GM18499 (cell line): Measurements from ENCODE around the gene PRDM2.
"Not testable (repeated sequence)": the region's sequence is repeated elsewhere in the genome, so short reads cannot be mapped to it uniquely, and the experiment has no call there.

Source experiments
- ATAC-seq: cut with Tn5 transposase; IDR thresholded peaks from one replicate; pipeline ENCODE4 v1.9.1; 2021; ENCODE audit warnings: moderate number of reproducible peaks; ENCODE audit not compliant: insufficient read depth, unreplicated experiment

Gene PRDM2, protein sequence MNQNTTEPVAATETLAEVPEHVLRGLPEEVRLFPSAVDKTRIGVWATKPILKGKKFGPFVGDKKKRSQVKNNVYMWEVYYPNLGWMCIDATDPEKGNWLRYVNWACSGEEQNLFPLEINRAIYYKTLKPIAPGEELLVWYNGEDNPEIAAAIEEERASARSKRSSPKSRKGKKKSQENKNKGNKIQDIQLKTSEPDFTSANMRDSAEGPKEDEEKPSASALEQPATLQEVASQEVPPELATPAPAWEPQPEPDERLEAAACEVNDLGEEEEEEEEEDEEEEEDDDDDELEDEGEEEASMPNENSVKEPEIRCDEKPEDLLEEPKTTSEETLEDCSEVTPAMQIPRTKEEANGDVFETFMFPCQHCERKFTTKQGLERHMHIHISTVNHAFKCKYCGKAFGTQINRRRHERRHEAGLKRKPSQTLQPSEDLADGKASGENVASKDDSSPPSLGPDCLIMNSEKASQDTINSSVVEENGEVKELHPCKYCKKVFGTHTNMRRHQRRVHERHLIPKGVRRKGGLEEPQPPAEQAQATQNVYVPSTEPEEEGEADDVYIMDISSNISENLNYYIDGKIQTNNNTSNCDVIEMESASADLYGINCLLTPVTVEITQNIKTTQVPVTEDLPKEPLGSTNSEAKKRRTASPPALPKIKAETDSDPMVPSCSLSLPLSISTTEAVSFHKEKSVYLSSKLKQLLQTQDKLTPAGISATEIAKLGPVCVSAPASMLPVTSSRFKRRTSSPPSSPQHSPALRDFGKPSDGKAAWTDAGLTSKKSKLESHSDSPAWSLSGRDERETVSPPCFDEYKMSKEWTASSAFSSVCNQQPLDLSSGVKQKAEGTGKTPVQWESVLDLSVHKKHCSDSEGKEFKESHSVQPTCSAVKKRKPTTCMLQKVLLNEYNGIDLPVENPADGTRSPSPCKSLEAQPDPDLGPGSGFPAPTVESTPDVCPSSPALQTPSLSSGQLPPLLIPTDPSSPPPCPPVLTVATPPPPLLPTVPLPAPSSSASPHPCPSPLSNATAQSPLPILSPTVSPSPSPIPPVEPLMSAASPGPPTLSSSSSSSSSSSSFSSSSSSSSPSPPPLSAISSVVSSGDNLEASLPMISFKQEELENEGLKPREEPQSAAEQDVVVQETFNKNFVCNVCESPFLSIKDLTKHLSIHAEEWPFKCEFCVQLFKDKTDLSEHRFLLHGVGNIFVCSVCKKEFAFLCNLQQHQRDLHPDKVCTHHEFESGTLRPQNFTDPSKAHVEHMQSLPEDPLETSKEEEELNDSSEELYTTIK (N-terminal part only)

DNA sequence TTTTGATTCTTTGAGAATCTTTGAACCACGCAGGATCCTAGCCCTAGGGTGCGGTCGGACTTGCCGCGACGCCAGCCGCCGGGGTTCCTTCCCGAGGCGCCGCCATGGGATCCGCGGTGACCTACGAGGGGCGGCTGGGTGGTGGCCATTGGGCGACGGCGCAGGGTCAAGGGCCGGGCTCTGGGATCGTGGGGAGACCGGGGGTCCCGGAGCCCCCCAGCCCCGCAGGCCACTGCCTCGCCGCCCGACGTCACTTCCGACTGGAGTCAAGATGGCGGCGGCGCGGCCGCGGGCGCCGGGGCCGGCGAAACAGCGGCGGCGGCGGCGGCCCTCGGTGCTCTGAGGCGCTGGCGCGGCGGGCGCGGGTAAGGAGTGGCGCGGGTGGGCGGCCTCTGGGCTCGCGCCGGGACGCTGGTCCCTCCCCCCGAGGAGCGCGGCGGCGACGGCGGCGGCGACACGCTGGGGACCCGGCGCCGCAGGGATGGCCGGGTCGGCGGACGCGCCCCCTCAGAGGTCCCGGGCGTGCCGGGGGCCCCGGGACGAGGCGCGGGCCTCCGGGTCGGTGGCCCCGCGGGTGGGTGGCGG lies at the start of gene PRDM2:
PRDM2 (plus strand) TSS at position 253 of the 585 bp plus-strand sequence. CDS start 15,418 bp downstream, outside the sequence.
- no peak for ATAC-seq

DNA sequence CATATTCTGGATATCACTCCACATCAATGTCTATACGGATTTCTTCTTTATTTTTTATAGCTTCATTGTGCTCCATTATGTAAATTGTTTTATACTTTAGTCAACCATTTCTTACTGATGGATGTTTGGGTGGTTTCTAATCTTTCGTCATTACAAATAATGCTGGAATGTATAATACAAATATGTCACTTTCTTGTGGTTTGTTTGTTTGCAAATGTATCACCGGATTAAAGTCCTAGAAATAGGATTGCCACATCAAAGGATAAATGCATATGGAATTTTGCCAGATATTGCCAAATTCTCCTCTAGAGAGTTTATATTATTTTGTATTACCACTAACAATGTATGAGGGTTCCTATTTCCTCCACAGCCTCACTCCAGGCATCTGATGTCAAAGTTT lies 48.7 kb upstream of the PRDM2 start:
- no peak for ATAC-seq

DNA sequence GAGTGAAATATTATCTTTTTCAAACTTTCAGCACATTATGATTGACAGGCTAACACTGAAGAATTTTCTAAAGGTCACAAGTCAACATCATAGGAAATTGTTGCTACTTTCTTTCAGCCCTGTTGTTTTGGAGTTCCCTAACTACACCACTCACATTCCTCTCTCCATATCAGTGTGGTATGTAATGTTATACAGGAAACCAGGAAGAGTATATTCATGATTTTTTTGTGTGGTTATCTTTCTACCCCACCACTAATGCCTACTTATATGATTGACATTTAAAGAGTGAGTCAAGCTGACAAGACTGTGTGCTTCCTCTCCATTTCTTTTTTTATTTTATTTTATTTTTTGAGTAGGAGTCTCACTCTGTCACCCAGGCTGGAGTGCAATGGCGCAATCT lies 47.8 kb upstream of the PRDM2 start:
- no peak for ATAC-seq

DNA sequence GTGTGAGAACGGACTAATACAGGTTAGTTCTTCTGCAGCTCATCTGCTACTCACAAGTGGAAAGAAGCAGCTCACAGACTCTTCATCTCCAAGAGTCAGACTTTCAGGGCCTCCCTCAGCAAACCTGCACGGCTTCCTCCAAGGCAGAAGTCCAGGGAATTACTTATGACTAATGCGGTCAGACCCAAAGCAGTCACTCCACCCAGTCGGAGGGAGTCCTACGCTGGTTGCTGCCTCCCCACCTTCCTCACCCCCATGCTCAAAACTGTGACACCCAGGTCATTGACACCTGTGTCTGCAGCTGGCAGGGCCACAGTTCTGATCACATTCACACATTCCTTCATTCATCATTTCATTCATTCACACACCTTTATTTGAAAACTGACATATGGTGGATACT lies 38.4 kb upstream of the PRDM2 start:
- ATAC-seq, result no peak

DNA sequence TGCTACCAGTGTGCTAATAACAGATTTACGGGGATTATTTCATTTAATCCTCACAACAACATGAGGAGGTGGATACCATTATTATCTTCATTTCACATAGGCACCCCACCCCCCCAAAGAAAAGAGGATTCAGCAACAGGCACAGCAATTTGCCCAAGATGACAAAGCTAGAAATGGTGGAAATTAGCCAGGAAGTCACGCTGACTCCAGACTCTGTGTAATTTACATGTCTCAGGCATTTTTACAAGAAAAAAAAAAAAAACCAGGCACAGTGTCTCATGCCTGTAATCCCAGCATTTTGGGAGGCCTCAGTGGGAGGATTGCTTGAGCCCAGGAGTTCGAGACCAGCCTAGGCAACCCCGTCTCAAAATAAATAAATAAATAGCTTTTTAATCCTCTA lies 37.5 kb upstream of the PRDM2 start:
- no peak for ATAC-seq

DNA sequence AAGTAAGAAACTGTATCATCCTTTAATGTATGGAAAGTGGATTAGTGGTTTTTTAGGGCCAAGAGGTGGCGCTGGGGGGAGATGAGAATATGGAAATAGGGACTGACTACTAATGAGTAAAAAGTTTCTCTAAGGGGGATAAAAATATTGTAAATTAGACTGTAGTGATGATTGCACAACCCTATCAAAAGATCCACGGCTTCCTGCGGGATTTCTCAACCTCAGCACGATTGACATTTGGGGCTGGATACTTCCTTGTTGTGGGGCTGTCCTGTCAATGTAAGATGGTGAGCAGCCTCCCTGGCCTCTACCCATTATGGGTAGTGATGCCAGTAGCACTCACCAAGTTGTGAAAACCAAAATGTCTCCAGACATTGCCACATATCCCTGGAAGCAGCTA lies 36.0 kb upstream of the PRDM2 start:
- no peak for ATAC-seq

DNA sequence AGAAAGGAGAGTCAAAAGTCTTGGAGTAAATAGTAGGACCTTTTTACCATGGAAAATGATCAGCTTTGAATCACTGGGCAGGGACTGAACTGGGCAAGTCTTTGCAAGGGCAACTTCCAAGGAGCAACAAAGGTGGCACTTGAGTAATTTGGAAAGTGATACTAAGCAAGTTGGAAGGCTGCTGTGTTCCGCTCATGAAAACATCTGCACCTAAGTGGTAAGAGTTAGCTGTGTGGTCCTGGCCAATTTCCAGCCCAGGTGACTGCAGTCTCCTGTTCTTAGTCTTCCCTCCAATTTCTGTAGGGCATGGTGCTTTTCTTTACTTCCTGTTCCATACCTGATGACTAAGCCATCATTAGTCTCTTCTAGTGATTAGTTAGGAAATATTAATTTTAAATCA lies 35.5 kb upstream of the PRDM2 start:
- ATAC-seq, result no peak

DNA sequence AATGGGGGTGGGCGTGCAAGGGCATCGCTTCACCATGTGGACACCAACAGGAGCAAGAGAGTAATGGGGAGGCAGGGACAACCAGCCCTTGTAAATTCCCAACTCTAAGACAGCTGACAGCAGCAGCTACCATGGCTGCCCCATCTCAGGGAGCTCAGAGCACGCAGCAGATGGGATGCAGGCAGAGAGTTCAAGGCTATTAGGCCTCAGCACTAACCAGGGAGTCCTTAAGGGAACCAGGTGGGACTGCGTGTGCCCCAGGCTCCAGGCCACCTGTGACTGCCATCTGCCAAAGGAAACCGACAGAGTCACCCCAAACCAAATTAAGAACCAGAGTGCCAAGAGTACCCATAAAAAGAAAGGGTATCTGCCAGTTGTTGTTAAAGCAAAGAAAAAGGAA lies 33.7 kb upstream of the PRDM2 start:
- no peak for ATAC-seq

DNA sequence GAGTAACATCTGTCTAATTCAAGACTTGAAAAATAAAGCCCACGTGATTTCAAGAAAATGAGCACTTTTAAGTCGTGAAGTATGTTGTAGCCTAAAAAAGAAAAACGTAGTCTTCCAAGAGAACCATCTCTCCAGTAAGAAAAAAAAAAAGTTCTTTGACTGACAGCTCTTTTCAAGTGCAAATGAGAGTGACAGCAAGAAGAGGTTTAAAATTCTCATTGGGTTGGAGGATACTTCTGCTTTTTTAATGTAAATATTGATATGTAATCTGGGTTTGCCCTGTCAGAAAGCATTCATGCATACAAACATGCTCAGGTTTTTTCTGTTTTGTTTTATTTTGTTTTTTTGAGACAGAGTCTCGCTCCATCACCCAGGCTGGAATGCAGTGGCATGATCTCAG lies 32.3 kb upstream of the PRDM2 start:
- ATAC-seq, result no peak

DNA sequence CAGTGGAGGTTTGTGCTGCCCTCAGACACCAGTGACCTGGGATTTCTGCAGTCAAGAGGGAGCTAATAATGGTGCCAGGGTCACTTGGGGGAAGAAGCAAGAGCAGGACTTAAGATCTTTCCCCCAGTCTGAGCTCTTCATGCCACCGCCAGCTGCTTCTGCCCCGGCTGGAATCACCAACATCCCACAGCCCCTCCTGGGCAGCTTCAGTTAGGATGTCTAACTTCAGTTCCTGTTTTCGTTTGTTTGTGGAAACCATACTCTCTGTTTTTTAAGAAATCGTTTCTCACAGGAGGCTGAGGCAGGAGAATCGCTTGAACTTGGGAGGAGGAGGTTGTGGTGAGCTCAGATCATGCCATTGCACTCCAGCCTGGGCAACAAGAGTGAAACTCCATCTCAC lies 25.6 kb upstream of the PRDM2 start:
- no peak for ATAC-seq

DNA sequence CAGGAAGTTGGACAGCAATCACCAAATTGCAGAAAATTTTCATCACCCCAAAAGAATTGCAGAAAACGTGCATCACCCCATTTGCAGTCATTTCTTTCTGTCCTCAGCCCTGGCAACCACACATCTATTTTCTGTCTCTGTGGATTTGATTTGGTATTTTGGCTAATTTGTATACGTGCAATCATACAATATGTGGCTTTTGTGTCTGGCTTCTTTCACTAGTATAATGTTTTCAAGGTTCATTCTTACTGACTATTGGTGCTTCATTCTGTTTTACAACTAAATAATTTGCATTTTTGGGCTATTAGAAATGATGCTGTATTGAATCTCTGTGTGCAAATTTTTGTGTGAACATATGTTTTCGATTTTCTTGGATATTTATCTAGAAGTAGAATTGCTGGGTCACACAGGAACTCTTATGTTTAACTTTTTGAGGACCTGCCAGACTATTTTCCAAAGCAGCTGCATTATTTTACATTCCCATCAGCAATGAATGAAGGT lies 24.8 kb upstream of the PRDM2 start:
- ATAC-seq, result no peak

DNA sequence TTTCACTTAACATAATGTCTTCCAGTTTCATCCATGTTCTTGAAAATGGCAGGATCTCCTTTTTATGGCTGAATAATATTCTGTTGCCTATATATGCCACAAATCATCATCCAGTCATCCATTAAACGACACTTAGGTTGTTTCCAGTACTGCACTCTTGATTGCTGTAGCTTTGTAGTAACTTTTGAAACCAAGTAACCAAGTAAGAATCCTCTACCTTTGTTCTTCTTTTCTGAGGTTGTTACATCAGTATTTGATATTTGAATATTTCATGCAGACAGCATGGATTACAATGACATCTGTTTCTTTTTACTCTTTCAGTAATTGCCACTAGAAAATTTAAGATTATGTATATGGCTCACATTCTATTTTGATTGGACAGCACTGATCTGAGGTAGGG lies 22.1 kb upstream of the PRDM2 start:
- no peak for ATAC-seq

DNA sequence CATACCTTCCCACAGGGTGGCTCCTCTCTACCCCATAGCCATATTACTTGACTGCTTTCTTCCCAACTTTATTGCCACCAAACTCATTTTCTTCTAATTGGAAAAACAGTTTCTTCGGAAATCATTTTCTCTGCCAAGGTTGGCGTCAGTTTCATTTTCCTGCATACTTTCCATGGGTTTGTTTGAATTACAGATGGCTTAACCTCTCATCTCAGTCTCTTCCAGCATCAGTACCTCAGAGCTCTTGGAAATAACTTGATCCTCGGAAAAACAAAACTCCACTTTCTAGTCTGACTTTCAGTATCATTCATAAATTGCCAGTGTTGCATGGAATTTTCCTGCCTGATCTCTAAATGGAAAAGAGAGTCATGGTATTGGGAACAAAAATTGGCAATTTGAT lies 20.3 kb upstream of the PRDM2 start:
- no peak for ATAC-seq

DNA sequence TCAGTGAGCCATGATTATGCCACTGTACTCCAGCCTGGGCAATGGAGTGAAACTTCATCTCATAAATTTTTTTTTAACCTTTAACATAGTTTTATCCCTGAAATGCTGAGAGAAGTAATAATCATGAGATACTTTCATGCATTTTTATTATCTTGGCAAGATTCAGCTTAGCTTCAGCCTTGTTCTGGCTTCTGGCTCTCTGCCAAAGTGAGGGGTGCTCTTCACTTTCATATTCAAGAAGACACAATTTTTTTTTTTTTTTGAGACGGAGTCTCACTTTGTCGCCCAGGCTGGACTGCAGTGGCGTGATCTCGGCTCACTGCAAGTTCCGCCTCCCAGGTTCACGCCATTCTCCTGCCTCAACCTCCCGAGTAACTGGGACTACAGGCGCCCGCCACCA lies 19.4 kb upstream of the PRDM2 start:
- ATAC-seq, result not testable (repeated sequence)

DNA sequence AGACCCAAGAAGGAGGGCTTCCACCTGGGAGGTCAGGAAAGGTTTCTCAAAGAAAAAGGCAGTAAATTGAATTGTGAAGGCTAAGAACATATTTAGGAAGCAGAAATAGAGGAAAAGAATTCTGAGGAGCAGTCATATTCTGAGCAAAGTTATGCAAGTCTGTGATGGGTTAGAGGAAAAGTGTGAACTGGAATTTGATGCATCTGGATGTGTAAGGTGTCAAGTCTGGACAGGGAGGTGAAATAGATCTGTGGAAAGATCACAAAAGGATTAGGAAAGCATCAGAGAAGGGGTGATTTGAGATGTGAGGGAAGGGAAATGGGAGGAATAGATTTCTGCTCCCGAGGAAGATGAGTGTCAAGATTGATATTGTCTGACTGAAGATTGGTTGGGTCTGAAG lies 18.1 kb upstream of the PRDM2 start:
- no peak for ATAC-seq

DNA sequence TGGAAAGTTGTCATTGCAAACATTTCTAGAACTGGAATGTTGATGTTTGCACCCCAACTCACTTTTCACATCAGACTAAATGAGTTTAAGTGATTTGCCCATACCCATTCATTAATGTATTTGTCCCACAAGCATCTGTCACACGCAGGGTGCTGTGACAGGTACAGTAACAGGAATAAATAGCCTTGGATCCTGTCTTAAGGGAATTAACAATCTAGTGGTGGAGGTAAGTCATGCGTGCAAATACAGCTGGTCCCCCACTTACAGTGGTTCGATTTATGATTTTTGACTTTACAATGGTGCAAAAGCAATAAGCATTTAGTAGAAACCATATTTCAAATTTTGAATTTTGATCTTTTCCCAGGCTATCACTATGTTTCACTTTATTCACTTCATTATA lies 17.5 kb upstream of the PRDM2 start:
- ATAC-seq, result no peak

DNA sequence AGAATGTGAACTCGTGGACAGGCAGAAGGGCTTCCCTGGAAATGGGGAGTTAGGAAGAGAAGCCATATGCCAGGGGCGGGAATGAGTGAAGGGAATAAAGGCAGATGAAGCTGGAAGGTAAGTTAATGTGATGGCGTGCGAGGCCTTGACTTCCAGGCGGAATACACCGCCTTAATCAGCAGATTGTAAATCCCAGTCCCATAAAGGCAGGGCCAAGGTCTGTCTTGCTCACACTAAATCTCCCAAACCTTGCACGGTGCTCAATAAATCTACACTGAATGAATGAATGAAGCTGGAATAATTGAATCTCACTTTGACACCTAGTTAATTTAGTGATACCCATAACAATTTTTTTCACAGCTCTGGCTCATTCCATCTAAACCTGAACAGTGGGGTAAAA lies 16.8 kb upstream of the PRDM2 start:
- no peak for ATAC-seq

DNA sequence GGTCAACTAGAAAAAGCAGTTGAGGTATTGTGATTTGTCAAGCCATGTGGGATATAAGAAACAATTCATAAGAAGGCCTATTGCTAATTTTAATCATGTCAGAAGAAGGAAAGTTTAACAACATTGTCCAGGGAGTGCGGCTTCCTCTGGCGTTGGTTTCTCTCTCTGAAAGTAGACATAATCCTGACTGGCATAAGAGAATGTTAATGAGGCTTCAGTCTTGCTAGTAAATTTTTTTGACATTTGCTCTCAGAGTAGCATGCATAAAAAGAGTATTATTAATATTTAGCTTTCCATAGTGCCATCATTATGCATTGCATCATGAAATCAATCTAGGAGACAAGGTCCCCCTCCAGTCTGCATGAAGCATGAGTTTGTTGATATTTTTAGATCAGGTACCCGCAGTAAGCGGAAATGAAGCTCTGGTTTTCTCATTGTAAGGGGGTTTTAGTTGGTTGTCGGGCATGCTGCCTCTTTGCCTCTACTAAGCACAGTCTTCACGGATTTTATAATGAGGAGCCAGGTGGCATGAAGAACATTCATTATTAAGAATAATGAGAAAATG lies 12.8 kb upstream of the PRDM2 start:
- no peak for ATAC-seq

DNA sequence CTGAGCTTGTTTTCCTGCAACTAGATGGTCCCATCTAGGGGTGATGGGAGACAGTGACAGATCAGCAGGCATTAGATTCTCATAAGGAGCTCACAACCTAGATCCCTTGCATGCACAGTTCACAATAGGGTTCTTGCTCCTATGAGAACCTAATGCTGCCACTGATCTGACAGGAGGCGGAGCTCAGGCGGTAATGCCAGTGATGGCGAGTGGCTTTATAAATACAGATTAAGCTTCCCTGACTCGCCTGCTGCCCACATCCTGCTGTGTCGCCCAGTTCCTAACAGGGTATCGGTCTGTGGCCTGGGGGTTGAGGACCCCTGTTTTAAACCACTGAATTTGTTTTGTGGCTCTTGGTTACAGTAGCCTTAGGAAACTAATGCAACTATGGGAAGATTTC lies 6.9 kb upstream of the PRDM2 start:
- not testable (repeated sequence) for ATAC-seq
